K562 (cell line): Measurements from ENCODE around the gene USP24. TPM values are rescaled to one million over a fixed set of nuclear protein-coding genes. Genes with fewer than 3 reads are reported as not detected.

Source experiments
- ATAC-seq: fragments of 200-7000 bp; cut with Tn5 transposase; 3 replicates; pipeline ENCODE4 v1.9.1; 2020; ENCODE audit warnings: moderate library complexity
- BruUV-seq: library from RNA; stranded (reverse); fragments of 400-500 nt; replicated peaks from 2 replicates; lab custom pipeline; 2021; lab: Mats Ljungman, UMichigan
- CTCF ChIA-PET: fragments of 300-600 bp; formaldehyde crosslinking; extraction: SDS; loops from one replicate; lab custom pipeline; 2021; ENCODE audit warnings: low intra/inter-chr PET ratio; lab: Yijun Ruan, JAX
- POLR2A ChIA-PET: fragments of 300-600, 350-650 bp; sonication (Branson Sonifier 250); formaldehyde crosslinking; extraction: SDS; loops from one replicate; lab custom pipeline; 2021; ENCODE audit warnings: antibody characterized with exemption, inconsistent platforms; lab: Yijun Ruan, JAX
- DNase-seq, 4 experiments: peaks; one replicate each; pipeline versions ENCODE4 v3.0.0 to v3.0.0-alpha.2; 2011 to 2018; ENCODE audit warnings: low spot score in 3 of 4, mixed read lengths in 3 of 4; ENCODE audit errors: extremely low read depth in 1 of 4
- FAIRE-seq: peaks from 2 replicates; lab custom pipeline; 2011; peaks lifted over from hg19 to GRCh38; lab: Jason Lieb, UNC
- H2AFZ ChIP-seq: 2 replicates; pipeline ENCODE4 v1.6.0; 2011; ENCODE audit warnings: low read depth, low read length, control low read depth, inconsistent platforms
- H3K27ac ChIP-seq: fragments of 200-600 bp; 3 replicates; pipeline ENCODE4 v1.8.0; 2011; ENCODE audit warnings: low read depth, mild to moderate bottlenecking, control low read depth, inconsistent platforms, low read length, moderate library complexity, mixed read lengths; ENCODE audit errors: extremely low read depth
- H3K27me3 ChIP-seq, 2 experiments: fragments of 300-600 bp in 1 of 2; 2 replicates in 1 of 2; 3 replicates in 1 of 2; pipeline versions ENCODE4 v1.6.0 to v1.8.0; 2011; ENCODE audit warnings: inconsistent platforms in 2 of 2, low read length in 2 of 2, mild to moderate bottlenecking in 1 of 2, mixed read lengths in 1 of 2, moderate library complexity in 1 of 2; ENCODE audit not compliant: control insufficient read depth in 2 of 2, insufficient read depth in 2 of 2
- H3K36me3 ChIP-seq: fragments of 300-600 bp; 3 replicates; pipeline ENCODE4 v1.8.0; 2011; ENCODE audit warnings: mild to moderate bottlenecking, low read length, inconsistent platforms; ENCODE audit not compliant: control insufficient read depth, insufficient read depth
- H3K4me1 ChIP-seq, 2 experiments: fragments of 200-600 bp in 1 of 2; replicated peaks in 1 of 2; 2 replicates in 1 of 2; 3 replicates in 1 of 2; pipeline versions ENCODE4 v1.5.1 to v1.8.0; 2011; ENCODE audit warnings: inconsistent platforms in 2 of 2, low read length in 2 of 2, mild to moderate bottlenecking in 1 of 2, mixed read lengths in 1 of 2, moderate library complexity in 1 of 2; ENCODE audit not compliant: control insufficient read depth in 2 of 2, insufficient read depth in 2 of 2
- H3K4me2 ChIP-seq: 2 replicates; pipeline ENCODE4 v1.6.1; 2011; ENCODE audit warnings: low read length, control low read depth, inconsistent platforms, mixed read lengths; ENCODE audit not compliant: insufficient read depth
- H3K4me3 ChIP-seq: fragments of 200-600 bp; sonication (generic), shearing (Covaris generic); 2 replicates; pipeline ENCODE4 v1.5.1; 2016; ENCODE audit warnings: control low read depth, inconsistent platforms
- H3K79me2 ChIP-seq: fragments of 200-600 bp; 3 replicates; pipeline ENCODE4 v1.8.0; 2011; ENCODE audit warnings: low read length, inconsistent platforms; ENCODE audit not compliant: control insufficient read depth, insufficient read depth
- H3K9ac ChIP-seq, 2 experiments: 2 replicates each; pipeline versions ENCODE4 v1.6.0 to v1.6.1; 2011; ENCODE audit warnings: low read depth in 2 of 2, low read length in 2 of 2, control low read depth in 1 of 2, inconsistent platforms in 1 of 2, mild to moderate bottlenecking in 1 of 2, mixed read lengths in 1 of 2; ENCODE audit not compliant: insufficient read depth in 1 of 2
- H3K9me1 ChIP-seq: one replicate; pipeline ENCODE4 v1.6.0; 2011; ENCODE audit warnings: inconsistent platforms, mild to moderate bottlenecking, low read length, moderate library complexity; ENCODE audit not compliant: control insufficient read depth, insufficient read depth
- H3K9me3 ChIP-seq: replicated peaks from 2 replicates; pipeline ENCODE4 v1.5.1; 2011; ENCODE audit warnings: low read depth, low read length, inconsistent platforms; ENCODE audit not compliant: control insufficient read depth, insufficient read depth
- H4K20me1 ChIP-seq: replicated peaks from 2 replicates; pipeline ENCODE4 v1.6.1; 2011; ENCODE audit warnings: low read length, inconsistent platforms, mixed read lengths; ENCODE audit not compliant: control insufficient read depth, insufficient read depth
- ARID2 ChIP-seq: fragments of 450-650 bp; IDR thresholded peaks from 2 replicates; pipeline ENCODE4 v1.6.1; 2017; ENCODE audit warnings: antibody characterized with exemption, mild to moderate bottlenecking
- ASH1L ChIP-seq: fragments of 450-650 bp; IDR thresholded peaks from 2 replicates; pipeline ENCODE4 v1.6.1; 2018; ENCODE audit warnings: borderline replicate concordance, mild to moderate bottlenecking, low read depth; ENCODE audit not compliant: partially characterized antibody
- ATF7 ChIP-seq: fragments of 450-650 bp; IDR thresholded peaks from 2 replicates; pipeline ENCODE4 v1.7.1; 2014; ENCODE audit warnings: mild to moderate bottlenecking, moderate library complexity
- CBFA2T3 ChIP-seq: fragments of 450-650 bp; IDR thresholded peaks from 2 replicates; pipeline ENCODE4 v1.6.1; 2017
- CBX1 ChIP-seq: sonication (generic); IDR thresholded peaks from 2 replicates; pipeline ENCODE4 v1.6.1; 2016; ENCODE audit warnings: antibody characterized with exemption, low read depth, mild to moderate bottlenecking
- CEBPZ ChIP-seq: fragments of 150-350 bp; IDR thresholded peaks from 2 replicates; pipeline ENCODE4 v1.6.1; 2014; ENCODE audit warnings: low read depth, mild to moderate bottlenecking, low read length, borderline replicate concordance
- CREB3L1 ChIP-seq: fragments of 450-650 bp; IDR thresholded peaks from 2 replicates; pipeline ENCODE4 v1.6.1; 2014; ENCODE audit warnings: low read depth, mild to moderate bottlenecking, moderate library complexity, borderline replicate concordance
- EZH2 ChIP-seq: IDR thresholded peaks from 2 replicates; pipeline ENCODE4 v1.6.1; 2012; ENCODE audit warnings: low read depth, mild to moderate bottlenecking, inconsistent platforms, low read length, borderline replicate concordance
- FOXA1 ChIP-seq: fragments of 450-650 bp; IDR thresholded peaks from 2 replicates; pipeline ENCODE4 v1.6.1; 2016; ENCODE audit warnings: mild to moderate bottlenecking, borderline replicate concordance
- FOXA3 ChIP-seq, 2 experiments: fragments of 450-650 bp in 1 of 2; sonication (generic) in 1 of 2; formaldehyde crosslinking; IDR thresholded peaks in 1 of 2; conservative IDR thresholded peaks in 1 of 2; 2 replicates each; pipeline versions ENCODE4 v1.4.0 to v1.8.0; 2020 to 2022; ENCODE audit warnings: mild to moderate bottlenecking in 2 of 2, missing genetic modification reagents in 1 of 2
- IRF1 ChIP-seq: sonication (generic); formaldehyde crosslinking; IDR thresholded peaks from 2 replicates; pipeline ENCODE4 v1.8.0; 2022; ENCODE audit warnings: missing genetic modification reagents, mild to moderate bottlenecking, borderline replicate concordance
- KLF10 ChIP-seq: fragments of 250-450 bp; sonication (Bioruptor Pico); IDR thresholded peaks from 2 replicates; pipeline ENCODE4 v1.6.1; 2021; ENCODE audit warnings: matching md5 sums
- NFYB ChIP-seq: IDR thresholded peaks from 2 replicates; pipeline ENCODE4 v1.6.1; 2011; ENCODE audit warnings: mild to moderate bottlenecking, moderate library complexity; ENCODE audit not compliant: insufficient read length; ENCODE audit errors: extremely low read depth
- PKNOX1 ChIP-seq: fragments of 450-650 bp; IDR thresholded peaks from 2 replicates; pipeline ENCODE4 v1.6.1; 2016
- in situ Hi-C: fragments of 300-500 bp; cut with MboI; formaldehyde crosslinking; loops from 4 replicates; pipeline ENCODE4 v1.15.0; 2018; ENCODE audit warnings: inconsistent platforms, mixed read lengths
- intact Hi-C: fragments of 100-400 bp; cut with micrococcal nuclease; formaldehyde crosslinking; loops from 2 replicates; pipeline ENCODE4 v1.14.2; 2022
- polyA plus RNA-seq, 8 experiments: library from polyadenylated mRNA; depleted of rRNA in 4 of 8; stranded (reverse) in 5 of 8; unstranded in 3 of 8; fragments of >200 nt; fragmentation: Nextera tagmentation in 2 of 8; fragmentation: Illumina TruSeq in 1 of 8; extraction: Ambion mirVana in 2 of 8; extraction: Trizol in 1 of 8; gene quantifications; 2 replicates each; pipeline versions ENCODE4 v1.2.1 to v1.2.3, GENCODE V29; 2011 to 2014; ENCODE audit warnings: inconsistent platforms in 1 of 8, missing spikeins in 1 of 8
- total RNA-seq, 7 experiments: library from RNA; depleted of rRNA in 6 of 7; stranded (reverse); fragments of >200 nt in 6 of 7; fragmentation: Illumina TruSeq in 2 of 7; extraction: Trizol in 2 of 7; gene quantifications; 2 replicates each; pipeline versions ENCODE4 v1.2.1 to v1.2.3, GENCODE V29; 2011 to 2021; ENCODE audit warnings: low replicate concordance in 1 of 7

The USP24 gene
- total and polyA plus RNA-seq, 9 of the 15 experiments (the other 6 are each of a cell fraction or from before 2014, with no cell fraction given), result 7.7 to 62.6 (median 36.8) TPM

GRCh38 chr1:55246331-55246730 is 31.2 kb upstream of the USP24 start:
- ATAC-seq (no peak), FAIRE-seq (no peak), DNase-seq (no peak)
- H3K27me3 ChIP-seq, result no peaks in the 10 kb centered on the region
- H3K9ac ChIP-seq, result no peak overlapping the region
- no peak overlapping the region for H3K4me2 ChIP-seq
- no peaks in the 10 kb centered on the region for H3K9me3 ChIP-seq
- BruUV-seq, result no TSS peak
- no peaks in the 10 kb centered on the region for H3K9me1 ChIP-seq
- H3K4me1 ChIP-seq, result peaks cover 0 to 9% of the 10 kb centered on the region in 2 experiments; a peak in 3 of 5 replicates
- CTCF ChIA-PET, result no interaction called here
- no peak overlapping the region for H3K4me3 ChIP-seq
- intact Hi-C loops (no loop called here), in situ Hi-C loops (no loop called here)
- POLR2A ChIA-PET, result interaction anchor here (0.6 to 1.1 kb wide), 4 partner anchors 9 to 81 kb away, joined by 3 to 4 read pairs (median 3); no protein-coding TSS in a partner anchor
- H2AFZ ChIP-seq, result peak overlapping the region; percentile 35; the same call in 1 of the 2 replicates
- H3K36me3 ChIP-seq, result no peaks in the 10 kb centered on the region
- no peaks in the 10 kb centered on the region for H4K20me1 ChIP-seq
- H3K27ac ChIP-seq, result no peak overlapping the region
- no peaks in the 10 kb centered on the region for H3K79me2 ChIP-seq
- TF ChIP-seq ASH1L, result no peak
- TF ChIP-seq IRF1 (CRISPR knock-in tag), result no peak
- TF ChIP-seq CREB3L1, result no peak
- TF ChIP-seq ARID2, result no peak
- TF ChIP-seq FOXA3 (CRISPR knock-in tag; conservative IDR thresholded peaks at IDR 0.05 in 1 of 2, IDR thresholded peaks at IDR 0.05 in 1 of 2), result no peak
- no peak for TF ChIP-seq CBX1
- TF ChIP-seq EZH2, result no peak
- no peak for TF ChIP-seq FOXA1
- TF ChIP-seq NFYB, result no peak
- TF ChIP-seq PKNOX1, result no peak
- no peak for TF ChIP-seq ATF7
- TF ChIP-seq CEBPZ, result no peak
- TF ChIP-seq KLF10 (CRISPR knock-in tag), result no peak
- TF ChIP-seq CBFA2T3, result no peak
